Erythroblast (primary cell): ENCODE measurements around the gene MICA.

Experiments
- GATA1 ChIP-seq: IDR thresholded peaks from 2 replicates; pipeline ENCODE4 v1.6.1; 2011; ENCODE audit warnings: low read depth, mild to moderate bottlenecking, control low read depth, low read length, moderate library complexity
- POLR2A ChIP-seq: IDR thresholded peaks from 2 replicates; pipeline ENCODE4 v1.6.1; 2011; ENCODE audit warnings: mild to moderate bottlenecking, low read length

GRCh38 chr6:31356216-31356945, 47.0 kb upstream of the MICA start:
- TF ChIP-seq POLR2A = no peak
- no peak for TF ChIP-seq GATA1
